Measurements from ENCODE around the gene PTPRJ. TPM values are rescaled to one million over a fixed set of nuclear protein-coding genes. Genes with fewer than 3 reads are reported as not detected.
A peak's percentile ranks its signal among the peaks of the same experiment; 100 is the strongest.

PTPRJ gene
- total and polyA plus RNA-seq, 5 donors from 2014 or later, result 13.8 to 81.8 (median 19.0) TPM

- Mint-ChIP-seq H3K36me3 (no peaks in the 10 kb centered on the region), H3K4me1 (peaks cover 8 to 30% (median 17%) of the 10 kb centered on the region in 4 donors), H3K27me3 (no peaks in the 10 kb centered on the region), H3K9me3 (no peaks in the 10 kb centered on the region), H3K27ac (no peak overlapping the region), H3K4me3 (no peak overlapping the region)
- H3K27ac ChIP-seq (ENCODE audit: insufficient read depth, low read length, poor library complexity, severe bottlenecking), result no peak overlapping the region
- DNase-seq, result peak in 1 of 3 donors; percentile 58
- H3K9me3 ChIP-seq (ENCODE audit: control insufficient read depth in 2 of 2, low read length in 2 of 2), result no peaks in the 10 kb centered on the region
- ATAC-seq (ENCODE audit: low read depth in 2 of 2), result no peak
- peaks cover 10% of the 10 kb centered on the region for H3K4me1 ChIP-seq (ENCODE audit: control insufficient read depth, insufficient read depth, low read length, poor library complexity, severe bottlenecking)
- no peak overlapping the region for H3K4me3 ChIP-seq (ENCODE audit: low read depth, low read length)
- no peaks in the 10 kb centered on the region for H3K36me3 ChIP-seq (ENCODE audit: control insufficient read depth, insufficient read depth, low read length)
- H3K27me3 ChIP-seq (ENCODE audit: control insufficient read depth, insufficient read depth, low read length), result no peaks in the 10 kb centered on the region
These were observed 25.2 kb upstream of the PTPRJ start for GRCh38 chr11:47955061-47955755.

GRCh38 chr11:47960015-47960414 is 20.3 kb upstream of the PTPRJ start:
- no peak overlapping the region for H3K27ac Mint-ChIP-seq
- no peak for ATAC-seq (ENCODE audit: low read depth in 2 of 2)
- H3K36me3 ChIP-seq (ENCODE audit: control insufficient read depth, insufficient read depth, low read length), result no peaks in the 10 kb centered on the region
- no peak overlapping the region for H3K4me3 ChIP-seq (ENCODE audit: low read depth, low read length)
- no peaks in the 10 kb centered on the region for H3K27me3 ChIP-seq (ENCODE audit: control insufficient read depth, insufficient read depth, low read length)
- no peaks in the 10 kb centered on the region for H3K9me3 ChIP-seq (ENCODE audit: control insufficient read depth in 2 of 2, low read length in 2 of 2)
- no peak overlapping the region for H3K4me3 Mint-ChIP-seq
- peaks cover 5 to 10% (median 7%) of the 10 kb centered on the region in 4 donors for H3K4me1 Mint-ChIP-seq
- H3K9me3 Mint-ChIP-seq, result no peaks in the 10 kb centered on the region
- peaks cover 3% of the 10 kb centered on the region for H3K4me1 ChIP-seq (ENCODE audit: control insufficient read depth, insufficient read depth, low read length, poor library complexity, severe bottlenecking)
- no peak for DNase-seq
- no peak overlapping the region for H3K27ac ChIP-seq (ENCODE audit: insufficient read depth, low read length, poor library complexity, severe bottlenecking)
- no peaks in the 10 kb centered on the region for H3K36me3 Mint-ChIP-seq
- no peaks in the 10 kb centered on the region for H3K27me3 Mint-ChIP-seq

GRCh38 chr11:47961383-47961782 is 19.0 kb upstream of the PTPRJ start:
- H3K36me3 ChIP-seq (ENCODE audit: control insufficient read depth, insufficient read depth, low read length), result no peaks in the 10 kb centered on the region
- Mint-ChIP-seq H3K4me3 (no peak overlapping the region), H3K27ac (no peak overlapping the region), H3K36me3 (no peaks in the 10 kb centered on the region), H3K4me1 (peaks cover 0 to 5% (median 2%) of the 10 kb centered on the region in 4 donors), H3K9me3 (no peaks in the 10 kb centered on the region), H3K27me3 (no peaks in the 10 kb centered on the region)
- DNase-seq, result no peak
- no peaks in the 10 kb centered on the region for H3K9me3 ChIP-seq (ENCODE audit: control insufficient read depth in 2 of 2, low read length in 2 of 2)
- H3K27ac ChIP-seq (ENCODE audit: insufficient read depth, low read length, poor library complexity, severe bottlenecking), result no peak overlapping the region
- no peaks in the 10 kb centered on the region for H3K4me1 ChIP-seq (ENCODE audit: control insufficient read depth, insufficient read depth, low read length, poor library complexity, severe bottlenecking)
- no peak for ATAC-seq (ENCODE audit: low read depth in 2 of 2)
- H3K4me3 ChIP-seq (ENCODE audit: low read depth, low read length), result no peak overlapping the region
- H3K27me3 ChIP-seq (ENCODE audit: control insufficient read depth, insufficient read depth, low read length), result no peaks in the 10 kb centered on the region

GRCh38 chr11:47964546-47964945 is 15.8 kb upstream of the PTPRJ start:
- peaks cover 0 to 5% (median 2%) of the 10 kb centered on the region in 4 donors for H3K4me1 Mint-ChIP-seq
- ATAC-seq (ENCODE audit: low read depth in 2 of 2) (no peak), DNase-seq (no peak)
- Histone ChIP-seq H3K27ac (ENCODE audit: insufficient read depth, low read length, poor library complexity, severe bottlenecking) (no peak overlapping the region), H3K36me3 (ENCODE audit: control insufficient read depth, insufficient read depth, low read length) (no peaks in the 10 kb centered on the region), H3K27me3 (ENCODE audit: control insufficient read depth, insufficient read depth, low read length) (no peaks in the 10 kb centered on the region), H3K4me1 (ENCODE audit: control insufficient read depth, insufficient read depth, low read length, poor library complexity, severe bottlenecking) (no peaks in the 10 kb centered on the region), H3K4me3 (ENCODE audit: low read depth, low read length) (no peak overlapping the region), H3K9me3 (ENCODE audit: control insufficient read depth in 2 of 2, low read length in 2 of 2) (no peaks in the 10 kb centered on the region)
- H3K27ac Mint-ChIP-seq, result no peak overlapping the region
- no peaks in the 10 kb centered on the region for H3K9me3 Mint-ChIP-seq
- H3K36me3 Mint-ChIP-seq, result no peaks in the 10 kb centered on the region
- no peaks in the 10 kb centered on the region for H3K27me3 Mint-ChIP-seq
- H3K4me3 Mint-ChIP-seq, result no peak overlapping the region

- Mint-ChIP-seq H3K4me1 (peaks cover 0 to 5% (median 2%) of the 10 kb centered on the region in 4 donors), H3K36me3 (no peaks in the 10 kb centered on the region), H3K27ac (peak overlapping the region in 1 of 3 donors; percentile 36), H3K4me3 (no peak overlapping the region), H3K9me3 (no peaks in the 10 kb centered on the region), H3K27me3 (no peaks in the 10 kb centered on the region)
- no peak overlapping the region for H3K4me3 ChIP-seq (ENCODE audit: low read depth, low read length)
- no peak overlapping the region for H3K27ac ChIP-seq (ENCODE audit: insufficient read depth, low read length, poor library complexity, severe bottlenecking)
- H3K36me3 ChIP-seq (ENCODE audit: control insufficient read depth, insufficient read depth, low read length), result no peaks in the 10 kb centered on the region
- no peaks in the 10 kb centered on the region for H3K9me3 ChIP-seq (ENCODE audit: control insufficient read depth in 2 of 2, low read length in 2 of 2)
- no peaks in the 10 kb centered on the region for H3K4me1 ChIP-seq (ENCODE audit: control insufficient read depth, insufficient read depth, low read length, poor library complexity, severe bottlenecking)
- DNase-seq, result no peak
- no peaks in the 10 kb centered on the region for H3K27me3 ChIP-seq (ENCODE audit: control insufficient read depth, insufficient read depth, low read length)
- no peak for ATAC-seq (ENCODE audit: low read depth in 2 of 2)
These were observed 12.5 kb upstream of the PTPRJ start for GRCh38 chr11:47967577-47968525.

GRCh38 chr11:47969401-47969800 is 11.0 kb upstream of the PTPRJ start:
- Mint-ChIP-seq H3K4me3 (no peak overlapping the region), H3K4me1 (peaks cover 0 to 8% (median 3%) of the 10 kb centered on the region in 4 donors), H3K9me3 (no peaks in the 10 kb centered on the region), H3K27ac (peak overlapping the region in 1 of 3 donors; percentile 52), H3K27me3 (no peaks in the 10 kb centered on the region), H3K36me3 (no peaks in the 10 kb centered on the region)
- Histone ChIP-seq H3K27me3 (ENCODE audit: control insufficient read depth, insufficient read depth, low read length) (no peaks in the 10 kb centered on the region), H3K4me3 (ENCODE audit: low read depth, low read length) (no peak overlapping the region), H3K4me1 (ENCODE audit: control insufficient read depth, insufficient read depth, low read length, poor library complexity, severe bottlenecking) (no peaks in the 10 kb centered on the region), H3K36me3 (ENCODE audit: control insufficient read depth, insufficient read depth, low read length) (no peaks in the 10 kb centered on the region), H3K27ac (ENCODE audit: insufficient read depth, low read length, poor library complexity, severe bottlenecking) (no peak overlapping the region), H3K9me3 (ENCODE audit: control insufficient read depth in 2 of 2, low read length in 2 of 2) (no peaks in the 10 kb centered on the region)
- no peak for ATAC-seq (ENCODE audit: low read depth in 2 of 2)
- DNase-seq, result no peak

- Mint-ChIP-seq H3K36me3 (no peaks in the 10 kb centered on the region), H3K27ac (peak overlapping the region in 1 of 3 donors; percentile 52)
- ATAC-seq (ENCODE audit: low read depth in 2 of 2), result no peak
These were observed 8.9 kb upstream of the PTPRJ start for GRCh38 chr11:47971501-47971900.

More at GRCh38 chr11:47971501-47971900, 8.9 kb upstream of the PTPRJ start:
- Mint-ChIP-seq H3K27me3 (no peaks in the 10 kb centered on the region), H3K9me3 (no peaks in the 10 kb centered on the region), H3K4me3 (no peak overlapping the region), H3K4me1 (peaks cover 0 to 7% (median 5%) of the 10 kb centered on the region in 4 donors)
- DNase-seq, result no peak
- Histone ChIP-seq H3K9me3 (ENCODE audit: control insufficient read depth in 2 of 2, low read length in 2 of 2) (no peaks in the 10 kb centered on the region), H3K27ac (ENCODE audit: insufficient read depth, low read length, poor library complexity, severe bottlenecking) (no peak overlapping the region), H3K36me3 (ENCODE audit: control insufficient read depth, insufficient read depth, low read length) (no peaks in the 10 kb centered on the region), H3K4me3 (ENCODE audit: low read depth, low read length) (no peak overlapping the region), H3K27me3 (ENCODE audit: control insufficient read depth, insufficient read depth, low read length) (no peaks in the 10 kb centered on the region), H3K4me1 (ENCODE audit: control insufficient read depth, insufficient read depth, low read length, poor library complexity, severe bottlenecking) (no peaks in the 10 kb centered on the region)
